HG03196 (cell line): Measurements from ENCODE around the gene VSTM2L.
"Not testable (repeated sequence)": the region's sequence is repeated elsewhere in the genome, so short reads cannot be mapped to it uniquely, and the experiment has no call there.

Experiments
- ATAC-seq: cut with Tn5 transposase; IDR thresholded peaks from one replicate; pipeline ENCODE4 v1.9.1; 2021; ENCODE audit not compliant: unreplicated experiment

VSTM2L gene, protein sequence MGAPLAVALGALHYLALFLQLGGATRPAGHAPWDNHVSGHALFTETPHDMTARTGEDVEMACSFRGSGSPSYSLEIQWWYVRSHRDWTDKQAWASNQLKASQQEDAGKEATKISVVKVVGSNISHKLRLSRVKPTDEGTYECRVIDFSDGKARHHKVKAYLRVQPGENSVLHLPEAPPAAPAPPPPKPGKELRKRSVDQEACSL

DNA sequence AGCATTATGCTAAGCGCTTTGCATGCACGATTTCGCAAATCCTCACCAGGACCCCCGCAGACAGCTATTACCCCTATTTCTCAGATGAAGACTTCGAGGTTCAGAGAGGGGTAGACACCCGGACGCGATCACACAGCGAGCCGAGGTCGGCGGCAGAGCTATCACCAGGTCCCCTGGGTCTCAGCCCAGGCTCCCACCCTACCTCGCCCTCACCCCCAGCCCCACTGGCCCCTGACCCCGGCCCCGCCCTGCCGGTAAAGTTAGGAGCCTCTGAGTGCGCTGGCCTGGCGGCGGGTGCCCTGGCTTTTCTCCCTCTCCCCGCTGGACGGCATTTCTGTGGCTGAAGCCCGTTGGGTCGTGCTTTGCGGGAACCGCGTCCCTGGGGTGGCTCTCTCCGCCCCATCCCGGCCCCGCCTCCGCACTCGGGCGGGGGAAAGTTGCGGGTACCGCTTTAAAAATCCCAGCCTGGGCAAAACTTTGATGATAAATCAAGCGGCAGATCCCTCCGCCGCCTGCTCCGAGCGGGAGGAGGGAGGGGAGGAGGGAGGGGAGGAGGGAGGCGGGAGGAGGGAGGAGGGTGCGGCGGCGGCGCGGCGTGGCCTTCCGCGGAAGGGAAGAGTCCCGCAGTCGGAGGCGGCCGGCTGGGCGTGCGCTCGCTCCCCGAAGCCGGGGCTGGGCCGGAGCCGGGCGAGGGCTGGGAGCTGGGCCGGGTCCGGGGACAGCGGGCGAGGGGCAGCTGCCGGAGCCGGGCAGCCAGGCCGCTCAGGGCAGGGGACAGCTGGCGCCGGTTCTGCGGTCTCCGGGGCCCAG lies at the start of gene VSTM2L:
TSS of gene VSTM2L (plus strand) at position 624 of the 810 bp plus-strand sequence. CDS start 224 bp downstream, outside the sequence.
- no peak for ATAC-seq

DNA sequence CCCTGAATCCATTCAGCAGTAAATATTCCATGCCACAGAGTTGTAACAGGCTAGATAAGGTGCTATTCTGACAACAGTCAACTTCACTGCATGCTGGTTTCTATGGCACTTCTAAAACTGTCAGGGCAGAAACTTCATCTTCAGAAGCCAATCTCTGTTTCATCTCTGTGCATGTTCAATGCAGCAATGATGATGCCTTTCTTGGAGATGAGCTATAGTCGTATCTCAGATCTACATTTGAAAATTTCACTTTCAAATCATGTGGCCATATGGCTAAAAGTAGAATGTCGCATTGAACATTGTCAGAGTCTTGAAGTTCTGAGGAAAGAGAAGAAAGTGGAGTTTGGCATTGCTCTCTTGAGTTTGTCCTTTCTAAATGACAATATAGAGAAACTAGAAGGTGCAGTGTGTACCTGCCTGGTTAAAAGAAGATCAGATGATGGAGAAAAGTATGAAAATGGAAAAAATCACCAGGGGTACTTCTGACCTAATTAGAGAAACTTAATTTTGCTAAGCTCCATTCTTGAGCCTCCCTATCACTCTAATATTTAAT lies 49.0 kb upstream of the VSTM2L start:
- ATAC-seq = no peak

DNA sequence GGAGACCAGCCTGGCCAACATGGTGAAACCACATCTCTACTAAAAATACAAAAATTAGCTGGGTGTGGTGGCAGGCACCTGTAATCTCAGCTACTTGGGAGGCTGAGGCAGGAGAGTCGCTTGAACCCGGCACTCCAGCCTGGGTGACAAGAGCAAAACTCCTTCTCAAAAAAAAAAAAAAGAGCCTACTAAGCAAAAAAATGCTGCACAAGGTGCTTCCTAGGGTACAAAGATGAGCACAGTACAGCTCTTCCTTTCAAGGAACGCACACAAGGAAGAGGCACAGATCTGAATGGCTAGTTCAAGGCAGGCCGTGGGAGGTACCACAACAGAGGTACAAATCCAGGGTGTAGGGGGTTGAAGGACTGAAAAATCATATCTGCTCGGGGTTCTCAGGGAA lies 46.9 kb upstream of the VSTM2L start:
- not testable (repeated sequence) for ATAC-seq

DNA sequence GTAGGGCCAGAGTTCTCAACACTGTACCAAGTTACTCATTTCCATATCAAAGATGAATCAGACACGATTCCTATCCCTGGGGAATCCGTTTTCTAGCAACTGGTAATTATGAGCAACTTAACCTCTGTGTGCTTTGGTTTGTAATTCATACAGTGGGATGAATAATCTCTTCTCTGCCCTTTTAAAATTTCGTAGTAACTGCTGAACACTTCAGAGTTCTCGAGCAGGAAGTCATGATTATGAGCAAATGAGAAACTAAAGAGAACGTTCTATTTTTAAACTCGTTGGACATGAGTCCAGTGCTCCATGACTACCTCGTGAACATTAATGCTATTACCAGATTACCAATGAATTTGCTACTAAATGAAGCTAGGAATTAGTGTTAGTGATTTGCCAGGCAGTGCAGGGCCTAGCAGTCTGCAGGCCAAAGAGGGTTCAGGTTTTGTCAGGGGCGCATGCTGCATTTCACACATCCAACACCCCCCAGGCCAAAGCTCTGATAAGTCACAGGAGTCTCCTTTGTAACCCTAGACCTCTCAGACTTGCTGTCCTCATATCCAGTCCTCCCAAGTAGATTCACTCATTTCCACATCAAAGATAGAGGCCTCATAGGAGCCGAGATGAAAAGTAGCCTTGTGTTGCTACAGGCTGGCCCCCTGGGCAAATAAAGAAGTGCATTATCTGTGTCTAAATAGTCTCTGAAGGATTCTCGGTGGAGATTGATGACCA lies 45.8 kb upstream of the VSTM2L start:
- no peak for ATAC-seq

DNA sequence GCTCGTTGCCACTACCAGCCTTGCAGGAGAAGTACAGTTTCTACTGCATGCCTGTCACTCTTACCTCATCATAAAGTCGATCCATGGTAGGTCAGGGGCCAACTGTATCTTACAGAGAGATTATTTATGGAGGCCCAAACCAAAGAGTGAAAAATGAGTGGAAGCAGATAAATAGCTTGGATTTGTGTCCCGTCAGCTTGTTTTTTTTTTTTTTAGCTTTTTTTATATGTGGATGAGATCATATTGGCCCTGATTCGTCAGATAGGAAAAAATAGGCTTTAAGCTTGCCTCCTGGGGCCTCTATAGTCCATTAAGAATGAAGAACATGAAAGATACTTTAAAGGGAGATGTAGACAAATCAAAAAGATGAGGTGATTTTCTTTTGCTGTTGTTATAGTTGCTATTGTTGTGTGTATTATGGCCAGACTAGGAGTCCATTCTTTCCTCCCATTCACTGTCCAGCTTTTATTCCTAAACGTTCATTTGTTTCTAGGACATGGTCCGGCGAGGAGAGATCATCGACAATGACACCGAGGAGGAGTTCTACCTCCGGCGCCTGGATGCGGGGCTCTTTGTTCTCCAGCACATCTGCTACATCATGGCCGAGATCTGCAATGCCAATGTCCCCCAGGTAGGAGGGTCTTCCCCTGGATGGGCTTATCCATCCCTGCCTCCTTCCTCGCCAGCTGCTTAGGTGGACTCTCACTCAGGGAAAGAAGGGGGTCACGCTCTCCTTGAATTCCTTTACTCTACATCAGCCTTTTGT lies 43.3 kb upstream of the VSTM2L start:
- no peak for ATAC-seq

DNA sequence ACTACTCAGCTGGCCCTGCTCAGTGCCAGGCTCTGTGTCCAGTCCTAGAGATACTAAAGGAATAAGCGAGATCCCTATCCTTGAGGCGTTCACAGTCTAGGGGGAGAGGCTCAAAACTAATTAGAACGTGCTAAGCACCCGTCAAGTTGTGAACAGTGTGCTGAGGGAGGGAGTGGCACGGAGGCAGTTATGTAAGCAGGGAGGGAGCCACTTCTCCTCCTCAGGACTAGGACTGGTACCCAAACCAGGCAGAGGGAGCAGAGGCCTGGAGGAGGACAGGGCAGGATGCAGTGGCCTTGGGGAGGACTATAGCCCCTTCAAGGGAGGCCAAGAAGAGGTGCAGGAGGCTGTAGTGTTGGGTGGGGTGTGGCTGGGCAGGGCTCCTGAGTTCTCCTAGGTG lies 39.6 kb upstream of the VSTM2L start:
- ATAC-seq = no peak

DNA sequence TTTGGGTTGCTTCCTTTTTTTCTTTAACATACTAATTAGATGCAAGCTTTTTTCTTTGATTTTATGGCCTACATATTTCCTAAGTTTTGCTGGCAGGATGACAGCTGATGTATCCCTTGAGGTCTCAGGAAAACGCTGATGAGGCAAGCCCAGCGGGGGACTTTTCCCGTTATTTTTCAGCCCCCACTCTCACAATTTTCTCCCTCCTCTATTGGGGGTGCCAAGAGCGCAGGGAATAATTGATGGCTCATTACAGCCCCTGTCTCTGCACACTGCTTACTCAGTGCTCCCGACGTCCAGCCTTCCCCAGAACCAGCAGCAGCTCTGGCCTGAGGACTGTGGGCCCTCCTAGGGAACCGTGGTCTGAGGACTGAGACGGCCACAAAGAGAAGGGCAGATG lies 38.6 kb upstream of the VSTM2L start:
- ATAC-seq = no peak

DNA sequence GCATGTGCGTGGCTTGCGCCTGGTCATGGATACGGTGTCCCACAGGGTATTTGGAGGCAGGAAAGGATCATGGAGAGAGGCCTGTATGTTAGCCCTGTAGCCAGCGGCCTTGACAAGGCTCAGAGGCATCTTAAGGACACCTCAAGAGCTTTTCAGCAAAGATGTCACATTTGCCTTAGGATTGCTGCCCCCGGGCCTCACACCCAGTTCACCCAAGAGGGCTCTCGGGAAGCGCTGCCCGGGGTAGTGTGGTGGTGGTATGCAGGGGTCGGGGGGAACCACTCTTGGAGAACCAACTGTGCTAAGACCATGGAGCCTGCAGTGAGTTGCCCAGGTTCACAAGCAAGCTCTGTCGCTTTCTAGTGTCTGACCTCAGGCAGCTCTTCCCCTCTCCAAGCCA lies 36.9 kb upstream of the VSTM2L start:
- ATAC-seq = no peak

DNA sequence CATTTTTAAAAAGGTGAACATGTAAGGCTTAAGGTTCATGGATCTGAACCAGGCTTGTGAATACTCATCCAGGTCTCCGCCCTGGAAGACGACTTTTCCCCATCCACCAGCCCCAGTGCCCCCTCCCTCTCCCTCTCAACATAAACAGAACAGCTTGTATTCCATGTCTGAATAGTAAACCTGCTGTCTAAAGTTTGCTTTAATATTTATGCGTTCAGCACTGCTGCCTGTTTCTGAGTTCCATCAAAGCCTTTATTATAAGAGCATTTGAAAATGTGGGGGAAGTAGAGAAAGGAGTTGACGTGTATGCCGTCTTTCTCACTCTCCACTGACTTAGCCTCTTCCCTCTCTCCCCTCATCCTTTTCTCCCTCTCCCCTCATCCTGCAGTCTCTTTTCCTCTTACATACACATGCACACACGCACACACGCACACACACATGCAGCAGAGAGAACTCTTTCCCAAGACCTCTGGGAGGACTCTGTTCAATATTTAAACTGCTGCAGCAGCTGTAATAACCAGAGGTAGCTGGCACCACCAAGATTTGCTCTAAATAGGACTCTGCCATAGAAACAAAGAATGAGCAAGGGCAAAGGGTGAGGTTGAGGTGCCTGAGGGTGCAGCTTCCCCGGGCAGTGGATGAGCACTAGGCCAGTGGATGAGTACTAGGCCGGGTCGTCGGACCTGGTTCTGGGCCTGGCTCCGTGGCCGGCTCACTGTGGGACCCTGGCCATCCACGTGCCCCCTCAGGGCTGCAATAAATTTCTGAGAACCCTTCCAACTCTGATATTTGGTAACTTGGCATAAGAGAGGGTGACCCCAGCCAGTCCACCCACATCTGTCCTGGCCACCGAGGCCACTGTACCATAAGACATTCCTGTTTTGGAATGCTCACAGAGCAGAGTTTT lies 35.4 kb upstream of the VSTM2L start:
- ATAC-seq = no peak

DNA sequence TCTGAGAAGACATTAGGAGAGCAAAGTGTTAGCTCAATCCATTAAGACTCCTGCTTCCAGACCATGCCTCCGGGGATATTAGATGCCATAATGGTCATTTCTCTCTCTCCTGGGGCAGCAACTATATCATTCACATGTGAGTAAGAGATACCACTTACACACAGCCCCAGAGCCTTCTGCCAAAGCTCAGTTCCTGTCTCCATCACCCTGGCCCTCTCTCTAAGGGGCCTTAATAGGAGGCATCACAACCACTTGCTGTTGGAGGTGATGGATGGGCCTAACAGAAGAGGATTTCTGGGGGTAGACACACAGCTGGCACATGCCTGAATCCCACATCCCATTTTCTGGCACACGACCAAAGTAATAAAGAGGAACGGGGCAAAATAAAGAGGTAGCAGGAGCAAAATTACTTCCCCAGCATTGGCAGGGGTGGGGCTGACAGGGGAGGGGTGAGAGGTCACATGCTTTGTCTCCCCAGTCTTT lies 34.0 kb upstream of the VSTM2L start:
- ATAC-seq = no peak

DNA sequence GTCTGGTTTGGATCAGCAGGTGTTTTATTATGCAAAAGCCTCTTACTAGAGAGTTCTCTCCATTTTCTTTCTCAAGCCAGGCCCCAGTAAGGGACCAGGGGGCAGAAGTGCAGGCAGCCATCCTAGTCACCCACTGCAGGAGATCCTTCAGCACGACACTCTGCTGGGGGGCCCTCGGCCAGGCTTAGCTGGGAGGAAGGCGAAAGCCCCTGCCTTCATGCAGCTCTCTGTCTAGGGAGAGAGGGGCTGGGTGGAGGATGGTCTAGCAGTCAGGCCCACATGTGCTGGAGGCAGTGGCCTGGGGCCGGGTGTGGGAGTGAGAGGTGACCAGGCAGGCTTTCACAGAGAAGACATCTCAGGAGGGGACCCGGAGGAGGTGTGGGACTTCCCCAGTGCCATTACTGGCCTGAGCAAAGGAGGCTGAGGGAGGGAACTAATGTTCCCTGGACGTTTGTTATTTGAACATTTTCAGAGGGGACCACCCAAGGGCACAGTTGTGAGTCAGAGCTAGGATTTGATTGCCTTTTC lies 33.5 kb upstream of the VSTM2L start:
- ATAC-seq = no peak

DNA sequence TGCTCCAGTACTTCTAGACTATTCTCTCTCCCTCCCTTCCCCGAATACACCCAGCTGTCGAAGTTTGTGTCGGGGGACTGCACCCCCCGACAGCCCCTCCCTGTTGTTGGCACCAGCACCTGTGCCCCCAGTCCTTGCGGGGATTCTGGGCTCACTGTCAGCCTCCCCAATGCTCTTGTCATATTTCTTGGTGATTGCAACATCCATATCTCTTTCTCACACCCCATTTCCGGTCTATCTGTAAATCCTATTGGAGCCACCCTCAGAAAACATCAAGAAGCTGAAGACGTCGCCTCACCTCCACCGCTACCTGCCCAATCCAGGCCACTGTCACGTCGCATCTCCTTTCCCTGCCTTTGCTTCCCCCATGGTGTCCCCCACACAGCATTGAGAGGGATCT lies 32.6 kb upstream of the VSTM2L start:
- ATAC-seq = no peak

DNA sequence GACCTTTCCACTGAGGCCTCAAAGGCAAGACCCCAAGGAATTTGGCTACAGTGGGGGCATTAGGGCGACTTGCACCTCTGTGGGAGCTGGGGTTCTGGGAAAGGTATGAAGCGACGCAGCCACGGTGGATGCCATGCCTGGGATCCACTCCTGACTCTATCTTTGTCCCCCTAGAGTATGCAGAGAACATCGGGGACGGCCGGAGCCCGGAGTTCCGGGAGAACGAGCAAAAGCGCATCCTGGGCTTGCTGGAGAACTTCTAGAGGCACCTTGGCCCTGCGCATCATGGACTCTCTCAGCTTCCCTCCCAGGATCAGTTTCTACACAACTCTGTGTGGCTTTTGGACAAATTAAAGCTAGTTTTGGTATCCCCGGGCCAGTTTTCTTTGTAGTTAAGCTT lies 31.2 kb upstream of the VSTM2L start:
- no peak for ATAC-seq

DNA sequence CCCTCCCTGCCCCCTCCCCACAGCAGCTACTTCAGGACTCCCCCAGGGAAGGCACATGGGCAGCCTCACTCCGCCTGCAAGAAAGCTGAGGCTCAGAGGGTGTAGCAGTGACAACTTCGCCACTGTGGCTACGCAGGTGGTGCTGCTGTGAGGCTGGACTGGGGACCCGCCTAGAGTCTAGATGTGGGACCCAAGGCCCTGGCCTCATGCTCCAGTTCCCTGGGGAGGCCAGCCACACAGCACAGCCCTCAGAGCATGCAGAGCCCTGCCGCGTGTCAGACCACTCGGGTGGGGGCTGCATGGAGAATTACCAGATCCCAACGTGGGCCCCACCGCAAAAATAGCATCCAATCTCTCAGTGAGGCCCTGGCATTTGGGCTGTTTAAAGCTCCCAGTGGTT lies 30.8 kb upstream of the VSTM2L start:
- no peak for ATAC-seq

DNA sequence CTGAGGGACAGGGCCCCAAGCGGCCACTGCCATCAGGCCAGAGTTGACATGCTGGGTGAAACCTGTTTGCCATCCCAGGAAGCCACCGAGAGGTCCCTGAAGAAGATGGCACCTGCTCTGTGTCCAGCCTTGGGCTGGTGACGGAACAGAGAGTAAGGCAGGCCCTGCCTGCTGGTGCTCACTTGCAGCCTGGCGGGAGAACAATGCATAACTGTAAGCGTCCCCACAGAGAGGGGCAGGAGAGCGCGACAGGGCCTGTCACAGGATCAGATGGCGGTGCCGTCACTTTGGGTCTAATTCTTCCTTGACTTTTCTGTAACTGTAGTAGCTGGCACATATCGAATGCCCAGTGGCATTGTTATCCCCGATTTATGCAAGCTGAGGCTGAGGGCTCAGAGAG lies 29.0 kb upstream of the VSTM2L start:
- ATAC-seq = no peak

DNA sequence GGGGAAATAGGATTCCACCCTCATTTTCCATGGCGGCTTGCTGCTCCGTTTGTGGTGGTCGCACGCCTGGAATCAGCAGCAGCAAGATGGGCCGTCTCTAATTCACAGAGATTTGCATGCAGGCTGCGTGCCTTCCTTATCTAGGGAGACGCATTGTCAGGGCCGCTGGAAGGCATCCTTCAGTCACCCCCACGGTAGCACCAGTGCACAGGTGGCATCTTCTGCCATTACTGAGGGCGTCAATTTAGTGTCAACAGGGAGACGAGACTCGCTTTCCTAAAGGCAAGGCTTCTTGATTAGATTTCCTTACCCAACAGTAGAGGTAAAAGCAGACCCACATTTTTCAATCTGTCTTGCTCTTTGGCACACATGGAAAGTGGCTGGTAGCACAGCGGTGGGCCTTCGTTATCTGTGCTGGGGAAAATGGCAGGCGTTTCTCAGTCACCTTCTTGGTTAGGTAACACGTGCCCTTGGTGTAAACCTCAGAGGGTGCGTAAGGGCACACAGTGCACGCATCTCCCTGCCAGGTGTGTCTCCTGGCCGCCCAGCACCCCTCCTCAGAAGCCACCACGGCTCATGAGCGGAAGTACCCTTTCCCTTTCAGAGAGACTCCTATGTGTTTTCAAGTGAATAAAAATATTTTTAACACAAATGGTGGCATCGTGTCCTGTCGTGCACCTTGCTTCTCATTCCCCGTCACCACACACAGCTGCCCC lies 27.3 kb upstream of the VSTM2L start:
- ATAC-seq = no peak

DNA sequence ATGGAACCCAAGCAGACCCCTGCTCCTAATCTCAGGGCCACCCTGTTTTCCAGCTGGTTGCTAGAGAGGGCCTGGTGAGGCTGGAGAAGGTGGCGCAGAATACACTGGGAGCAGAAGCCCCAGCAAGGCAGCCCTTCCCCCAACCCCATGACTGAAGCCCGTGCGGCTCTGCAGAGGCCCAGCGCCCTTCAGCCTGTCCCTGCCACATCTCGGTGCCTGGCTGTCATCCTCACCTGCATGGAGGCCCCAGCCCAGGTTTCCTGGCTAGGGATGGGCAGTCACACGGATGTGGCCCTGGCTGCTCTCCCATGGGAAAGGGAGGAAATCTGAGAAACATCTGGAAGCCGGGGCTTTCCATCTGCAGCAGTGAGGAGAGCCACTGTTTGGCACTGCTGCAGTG lies 26.1 kb upstream of the VSTM2L start:
- ATAC-seq = no peak

DNA sequence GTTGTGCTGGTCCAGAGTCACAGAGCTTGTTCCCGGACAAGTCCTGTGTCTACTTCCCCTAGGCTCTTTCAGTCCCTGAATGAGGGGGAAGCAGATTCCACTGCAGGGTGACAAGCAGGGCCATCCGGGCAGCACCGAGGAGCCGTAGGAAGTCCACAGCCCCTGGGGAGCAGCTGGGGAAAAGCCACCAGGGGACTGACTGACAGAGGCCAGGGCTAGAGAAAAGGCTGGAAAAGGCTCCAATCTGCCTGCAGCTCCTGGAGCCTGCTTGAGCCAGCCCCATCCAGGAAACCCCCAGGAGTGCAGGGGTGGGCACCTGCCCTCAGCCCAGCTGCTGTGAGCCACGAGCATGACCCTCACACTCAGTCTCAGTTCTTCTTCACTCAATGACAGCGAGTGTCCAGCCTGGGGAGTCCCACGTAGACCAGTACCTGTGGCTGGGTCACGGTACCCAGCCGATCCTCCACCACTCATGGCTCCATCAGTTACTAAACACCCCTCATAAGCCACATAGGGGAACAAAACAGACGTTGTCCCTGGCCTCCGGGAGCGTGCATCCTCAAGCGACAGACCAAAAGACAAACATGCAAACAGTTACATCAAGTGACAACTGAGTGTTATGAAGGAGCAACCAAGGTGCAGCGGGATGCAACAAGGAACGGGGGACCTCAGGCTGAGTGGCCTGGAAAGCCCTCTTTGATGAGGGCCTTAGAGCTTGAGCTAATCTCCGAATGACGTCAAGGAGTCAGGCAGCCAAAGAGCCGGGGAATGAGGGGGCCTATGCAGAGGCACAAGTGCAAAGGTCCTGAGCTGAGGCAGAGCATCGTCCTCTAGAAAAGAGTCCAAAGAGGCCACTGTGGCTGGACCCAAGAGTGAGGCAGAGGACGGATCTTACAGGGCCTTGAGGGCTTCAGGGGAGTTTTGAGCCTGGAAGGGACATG lies 24.8 kb upstream of the VSTM2L start:
- ATAC-seq = no peak
